ENCODE data around the gene CACNG6. TPM values are rescaled to one million over a fixed set of nuclear protein-coding genes. Genes with fewer than 3 reads are reported as not detected.

Gene CACNG6
- total and polyA plus RNA-seq, 2 donors (not counting 1 experiment from before 2014, with no cell fraction given): under 0.01 TPM; not detected in 1

GRCh38 chr19:53988981-53989380 is 2.5 kb upstream of the CACNG6 start:
- no peaks in the 10 kb centered on the region for H3K36me3 ChIP-seq (ENCODE audit: control insufficient read depth, insufficient read depth, low read length)
- H3K9ac ChIP-seq (ENCODE audit: insufficient read depth, low read length): no peak overlapping the region
- H3K79me2 ChIP-seq (ENCODE audit: control insufficient read depth, insufficient read depth, low read length): no peaks in the 10 kb centered on the region
- H4K20me1 ChIP-seq (ENCODE audit: control insufficient read depth, extremely low read depth, insufficient read depth, low read length): no peaks in the 10 kb centered on the region
- H2AFZ ChIP-seq (ENCODE audit: low read length): no peak overlapping the region
- DNase-seq (ENCODE audit: low read depth in 2 of 2): no peak
- H3K27ac ChIP-seq (ENCODE audit: insufficient read depth, low read length): no peak overlapping the region
- H3K27me3 ChIP-seq (ENCODE audit: control insufficient read depth, insufficient read depth, low read length): peaks cover 14% of the 10 kb centered on the region
- H3K4me1 ChIP-seq (ENCODE audit: control insufficient read depth, extremely low read depth, insufficient read depth, low read length): no peaks in the 10 kb centered on the region
- H3K4me3 ChIP-seq (replicated peaks in 1 of 4; ENCODE audit: control extremely low read depth in 1 of 4, insufficient read depth in 1 of 4, low read depth in 3 of 4, low read length in 4 of 4): no peak overlapping the region
- no peak overlapping the region for H3K4me2 ChIP-seq (ENCODE audit: extremely low read depth, insufficient read depth, low read length)
- TF ChIP-seq EZH2 (IDR thresholded peaks at IDR 0.05; ENCODE audit: low read length, missing control alignments): no peak
- no peak for TF ChIP-seq CTCF (conservative IDR thresholded peaks at IDR 0.05 in 1 of 2, IDR thresholded peaks at IDR 0.05 in 1 of 2; ENCODE audit: low read depth in 1 of 2, low read length in 2 of 2)
- no peaks in the 10 kb centered on the region for H3K9me3 ChIP-seq (ENCODE audit: control insufficient read depth, insufficient read depth, low read depth, low read length)

GRCh38 chr19:53989600-53990533 is 1.6 kb upstream of the CACNG6 start:
- Histone ChIP-seq H3K79me2 (ENCODE audit: control insufficient read depth, insufficient read depth, low read length) (no peaks in the 10 kb centered on the region), H2AFZ (ENCODE audit: low read length) (no peak overlapping the region), H3K4me1 (ENCODE audit: control insufficient read depth, extremely low read depth, insufficient read depth, low read length) (no peaks in the 10 kb centered on the region), H3K4me2 (ENCODE audit: extremely low read depth, insufficient read depth, low read length) (no peak overlapping the region), H3K36me3 (ENCODE audit: control insufficient read depth, insufficient read depth, low read length) (no peaks in the 10 kb centered on the region), H4K20me1 (ENCODE audit: control insufficient read depth, extremely low read depth, insufficient read depth, low read length) (no peaks in the 10 kb centered on the region), H3K9ac (ENCODE audit: insufficient read depth, low read length) (no peak overlapping the region), H3K4me3 (replicated peaks in 1 of 4; ENCODE audit: control extremely low read depth in 1 of 4, insufficient read depth in 1 of 4, low read depth in 3 of 4, low read length in 4 of 4) (no peak overlapping the region), H3K9me3 (ENCODE audit: control insufficient read depth, insufficient read depth, low read depth, low read length) (no peaks in the 10 kb centered on the region), H3K27me3 (ENCODE audit: control insufficient read depth, insufficient read depth, low read length) (peaks cover 13% of the 10 kb centered on the region), H3K27ac (ENCODE audit: insufficient read depth, low read length) (no peak overlapping the region)
- peak in 1 of 2 donors; percentile 64 for DNase-seq (ENCODE audit: low read depth in 2 of 2)
- TF ChIP-seq CTCF (conservative IDR thresholded peaks at IDR 0.05 in 1 of 2, IDR thresholded peaks at IDR 0.05 in 1 of 2; ENCODE audit: low read depth in 1 of 2, low read length in 2 of 2): no peak
- TF ChIP-seq EZH2 (IDR thresholded peaks at IDR 0.05; ENCODE audit: low read length, missing control alignments): no peak

GRCh38 chr19:53992211-53992610 is 774 bp downstream of the CACNG6 start:
- Histone ChIP-seq H2AFZ (ENCODE audit: low read length) (no peak overlapping the region), H3K27ac (ENCODE audit: insufficient read depth, low read length) (no peak overlapping the region), H4K20me1 (ENCODE audit: control insufficient read depth, extremely low read depth, insufficient read depth, low read length) (no peaks in the 10 kb centered on the region), H3K4me1 (ENCODE audit: control insufficient read depth, extremely low read depth, insufficient read depth, low read length) (no peaks in the 10 kb centered on the region), H3K36me3 (ENCODE audit: control insufficient read depth, insufficient read depth, low read length) (no peaks in the 10 kb centered on the region), H3K4me3 (replicated peaks in 1 of 4; ENCODE audit: control extremely low read depth in 1 of 4, insufficient read depth in 1 of 4, low read depth in 3 of 4, low read length in 4 of 4) (no peak overlapping the region), H3K79me2 (ENCODE audit: control insufficient read depth, insufficient read depth, low read length) (no peaks in the 10 kb centered on the region), H3K9ac (ENCODE audit: insufficient read depth, low read length) (no peak overlapping the region), H3K4me2 (ENCODE audit: extremely low read depth, insufficient read depth, low read length) (no peak overlapping the region), H3K9me3 (ENCODE audit: control insufficient read depth, insufficient read depth, low read depth, low read length) (no peaks in the 10 kb centered on the region), H3K27me3 (ENCODE audit: control insufficient read depth, insufficient read depth, low read length) (peaks cover 13% of the 10 kb centered on the region)
- no peak for DNase-seq (ENCODE audit: low read depth in 2 of 2)
- no peak for TF ChIP-seq EZH2 (IDR thresholded peaks at IDR 0.05; ENCODE audit: low read length, missing control alignments)
- TF ChIP-seq CTCF (conservative IDR thresholded peaks at IDR 0.05 in 1 of 2, IDR thresholded peaks at IDR 0.05 in 1 of 2; ENCODE audit: low read depth in 1 of 2, low read length in 2 of 2): no peak
